SK-N-SH treated with all-trans-retinoic acid at 6 μM for 48 hours (cell line): ENCODE results near the gene CWH43.

Experiments
- ATAC-seq: fragments of 200-7000 bp; cut with Tn5 transposase; 3 replicates; pipeline ENCODE4 v1.9.1; 2020; ENCODE audit warnings: mild to moderate bottlenecking, moderate library complexity
- ARNTL ChIP-seq: fragments of 450-650 bp; formaldehyde crosslinking; IDR thresholded peaks from 2 replicates; pipeline ENCODE4 v1.5.0; 2020; ENCODE audit warnings: low read depth, mild to moderate bottlenecking, moderate library complexity, borderline replicate concordance
- BACH2 ChIP-seq: fragments of 250-450 bp; sonication (Bioruptor Pico); IDR thresholded peaks from 2 replicates; pipeline ENCODE4 v1.9.0; 2021; ENCODE audit warnings: mild to moderate bottlenecking, borderline replicate concordance
- CREB5 ChIP-seq: fragments of 250-450 bp; sonication (Bioruptor Pico); IDR thresholded peaks from 2 replicates; pipeline ENCODE4 v1.5.1; 2020; ENCODE audit warnings: low read depth, mild to moderate bottlenecking, moderate library complexity
- CSDC2 ChIP-seq: fragments of 250-450 bp; sonication (Bioruptor Pico); IDR thresholded peaks from 2 replicates; pipeline ENCODE4 v1.5.0; 2020; ENCODE audit warnings: mild to moderate bottlenecking, moderate library complexity
- CSRNP3 ChIP-seq: fragments of 250-450 bp; sonication (Bioruptor Pico); IDR thresholded peaks from 2 replicates; pipeline ENCODE4 v1.5.1; 2021; ENCODE audit warnings: mild to moderate bottlenecking, moderate library complexity
- ESRRG ChIP-seq: fragments of 250-450 bp; sonication (Bioruptor Pico); IDR thresholded peaks from 2 replicates; pipeline ENCODE4 v1.6.1; 2021; ENCODE audit warnings: mild to moderate bottlenecking
- ISL1 ChIP-seq: fragments of 250-450 bp; sonication (Bioruptor Pico); IDR thresholded peaks from 2 replicates; pipeline ENCODE4 v2.1.2; 2022; ENCODE audit warnings: mild to moderate bottlenecking, moderate library complexity
- OSR1 ChIP-seq: fragments of 250-450 bp; sonication (Bioruptor Pico); IDR thresholded peaks from 2 replicates; pipeline ENCODE4 v1.8.0; 2022; ENCODE audit warnings: moderate library complexity, mild to moderate bottlenecking, inconsistent platforms
- PPARA ChIP-seq: fragments of 250-450 bp; sonication (Bioruptor Pico); IDR thresholded peaks from 2 replicates; pipeline ENCODE4 v1.5.0; 2020; ENCODE audit warnings: mild to moderate bottlenecking, borderline replicate concordance
- RARB ChIP-seq: fragments of 250-450 bp; sonication (Bioruptor Pico); IDR thresholded peaks from 2 replicates; pipeline ENCODE4 v1.8.0; 2021; ENCODE audit warnings: mild to moderate bottlenecking, moderate library complexity
- SNAI2 ChIP-seq: fragments of 250-450 bp; sonication (Bioruptor Pico); IDR thresholded peaks from 2 replicates; pipeline ENCODE4 v1.5.0; 2020; ENCODE audit warnings: mild to moderate bottlenecking, moderate library complexity
- TCF4 ChIP-seq: fragments of 250-450 bp; sonication (Bioruptor Pico); IDR thresholded peaks from 2 replicates; pipeline ENCODE4 v1.8.0; 2021; ENCODE audit warnings: mild to moderate bottlenecking, moderate library complexity, borderline replicate concordance
- TOX ChIP-seq: fragments of 250-450 bp; sonication (Bioruptor Pico); IDR thresholded peaks from 2 replicates; pipeline ENCODE4 v1.8.0; 2021; ENCODE audit warnings: mild to moderate bottlenecking, moderate library complexity, borderline replicate concordance
- ZC3H10 ChIP-seq: fragments of 250-450 bp; sonication (Bioruptor Pico); IDR thresholded peaks from 2 replicates; pipeline ENCODE4 v1.5.1; 2021; ENCODE audit warnings: mild to moderate bottlenecking, moderate library complexity
- ZFP30 ChIP-seq: fragments of 450-650 bp; formaldehyde crosslinking; IDR thresholded peaks from 2 replicates; pipeline ENCODE4 v1.5.0; 2022; ENCODE audit warnings: mild to moderate bottlenecking, moderate library complexity
- ZNF565 ChIP-seq: fragments of 450-650 bp; formaldehyde crosslinking; conservative IDR thresholded peaks from 2 replicates; pipeline ENCODE4 v1.5.0; 2020; ENCODE audit warnings: low read depth, mild to moderate bottlenecking, moderate library complexity
- ZNF70 ChIP-seq: fragments of 450-650 bp; formaldehyde crosslinking; IDR thresholded peaks from 2 replicates; pipeline ENCODE4 v1.5.0; 2020; ENCODE audit warnings: mild to moderate bottlenecking, moderate library complexity
- ZNF8 ChIP-seq: fragments of 450-650 bp; formaldehyde crosslinking; IDR thresholded peaks from 2 replicates; pipeline ENCODE4 v1.5.0; 2020; ENCODE audit warnings: mild to moderate bottlenecking, moderate library complexity
- TF ChIP-seq, protein P1 (sequence below): fragments of 250-450 bp; sonication (Bioruptor Pico); IDR thresholded peaks from 2 replicates; pipeline ENCODE4 v1.8.0; 2021; ENCODE audit warnings: low read depth, mild to moderate bottlenecking, moderate library complexity, borderline replicate concordance
- TF ChIP-seq, protein P2 (sequence below): fragments of 250-450 bp; sonication (Bioruptor Pico); IDR thresholded peaks from 2 replicates; pipeline ENCODE4 v1.8.0; 2020; ENCODE audit warnings: mild to moderate bottlenecking, moderate library complexity, borderline replicate concordance
- TF ChIP-seq, protein P3 (sequence below): fragments of 250-450 bp; sonication (Bioruptor Pico); IDR thresholded peaks from 2 replicates; pipeline ENCODE4 v1.5.0; 2020; ENCODE audit warnings: mild to moderate bottlenecking, moderate library complexity

CWH43 gene

GRCh38 chr4:49032440-49033161, 46.5 kb downstream of the CWH43 start:
- ATAC-seq = peak; percentile 81
- no peak for TF ChIP-seq BACH2 (CRISPR knock-in tag)
- no peak for TF ChIP-seq ARNTL
- TF ChIP-seq CSRNP3 (CRISPR knock-in tag) = no peak
- no peak for TF ChIP-seq ZNF70
- no peak for TF ChIP-seq ZNF8 (CRISPR knock-in tag)
- no peak for TF ChIP-seq ZFP30 (CRISPR knock-in tag)
- no peak for TF ChIP-seq CSDC2 (CRISPR knock-in tag)
- no peak for TF ChIP-seq RARB (CRISPR knock-in tag)
- no peak for TF ChIP-seq PPARA (CRISPR knock-in tag)
- TF ChIP-seq CREB5 (CRISPR knock-in tag) = no peak
- TF ChIP-seq TOX (CRISPR knock-in tag) = no peak

GRCh38 chr4:49036528-49036927, 50.5 kb downstream of the CWH43 start:
- TF ChIP-seq ESRRG (CRISPR knock-in tag) = no peak
- no peak for TF ChIP-seq ZC3H10 (CRISPR knock-in tag)
- TF ChIP-seq CREB5 (CRISPR knock-in tag) = no peak
- TF ChIP-seq, protein P1, sequence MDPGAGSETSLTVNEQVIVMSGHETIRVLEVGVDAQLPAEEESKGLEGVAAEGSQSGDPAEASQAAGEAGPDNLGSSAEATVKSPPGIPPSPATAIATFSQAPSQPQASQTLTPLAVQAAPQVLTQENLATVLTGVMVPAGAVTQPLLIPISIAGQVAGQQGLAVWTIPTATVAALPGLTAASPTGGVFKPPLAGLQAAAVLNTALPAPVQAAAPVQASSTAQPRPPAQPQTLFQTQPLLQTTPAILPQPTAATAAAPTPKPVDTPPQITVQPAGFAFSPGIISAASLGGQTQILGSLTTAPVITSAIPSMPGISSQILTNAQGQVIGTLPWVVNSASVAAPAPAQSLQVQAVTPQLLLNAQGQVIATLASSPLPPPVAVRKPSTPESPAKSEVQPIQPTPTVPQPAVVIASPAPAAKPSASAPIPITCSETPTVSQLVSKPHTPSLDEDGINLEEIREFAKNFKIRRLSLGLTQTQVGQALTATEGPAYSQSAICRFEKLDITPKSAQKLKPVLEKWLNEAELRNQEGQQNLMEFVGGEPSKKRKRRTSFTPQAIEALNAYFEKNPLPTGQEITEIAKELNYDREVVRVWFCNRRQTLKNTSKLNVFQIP (CRISPR knock-in tag) = no peak
- TF ChIP-seq BACH2 (CRISPR knock-in tag) = no peak
- no peak for TF ChIP-seq ZFP30 (CRISPR knock-in tag)
- no peak for TF ChIP-seq ZNF565 (CRISPR knock-in tag)
- no peak for TF ChIP-seq SNAI2 (CRISPR knock-in tag)
- TF ChIP-seq TOX (CRISPR knock-in tag) = no peak
- no peak for TF ChIP-seq PPARA (CRISPR knock-in tag)
- TF ChIP-seq, protein P2, sequence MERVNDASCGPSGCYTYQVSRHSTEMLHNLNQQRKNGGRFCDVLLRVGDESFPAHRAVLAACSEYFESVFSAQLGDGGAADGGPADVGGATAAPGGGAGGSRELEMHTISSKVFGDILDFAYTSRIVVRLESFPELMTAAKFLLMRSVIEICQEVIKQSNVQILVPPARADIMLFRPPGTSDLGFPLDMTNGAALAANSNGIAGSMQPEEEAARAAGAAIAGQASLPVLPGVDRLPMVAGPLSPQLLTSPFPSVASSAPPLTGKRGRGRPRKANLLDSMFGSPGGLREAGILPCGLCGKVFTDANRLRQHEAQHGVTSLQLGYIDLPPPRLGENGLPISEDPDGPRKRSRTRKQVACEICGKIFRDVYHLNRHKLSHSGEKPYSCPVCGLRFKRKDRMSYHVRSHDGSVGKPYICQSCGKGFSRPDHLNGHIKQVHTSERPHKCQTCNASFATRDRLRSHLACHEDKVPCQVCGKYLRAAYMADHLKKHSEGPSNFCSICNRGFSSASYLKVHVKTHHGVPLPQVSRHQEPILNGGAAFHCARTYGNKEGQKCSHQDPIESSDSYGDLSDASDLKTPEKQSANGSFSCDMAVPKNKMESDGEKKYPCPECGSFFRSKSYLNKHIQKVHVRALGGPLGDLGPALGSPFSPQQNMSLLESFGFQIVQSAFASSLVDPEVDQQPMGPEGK (CRISPR knock-in tag) = no peak

DNA sequence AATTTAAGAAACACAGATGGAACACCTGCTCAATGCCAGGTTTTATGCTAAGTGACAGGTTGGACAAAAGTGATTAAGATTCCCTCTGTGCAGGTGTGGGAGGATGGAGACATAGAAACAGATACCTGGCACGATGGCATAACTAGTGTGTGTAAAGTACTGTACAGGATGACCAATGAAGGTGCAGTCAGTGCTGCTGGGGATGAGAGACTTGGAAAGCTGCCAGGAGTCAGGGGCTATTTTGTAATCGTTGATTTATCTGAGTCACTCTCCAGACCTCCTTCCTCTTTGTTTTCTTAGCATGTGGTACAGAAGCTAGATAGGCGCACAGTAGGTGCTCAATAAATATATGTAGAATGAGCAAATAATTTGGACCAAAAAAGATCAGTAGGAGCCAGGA, 58.2 kb downstream of the CWH43 start:
- ATAC-seq = no peak
- no peak for TF ChIP-seq RARB (CRISPR knock-in tag)
- no peak for TF ChIP-seq CREB5 (CRISPR knock-in tag)
- no peak for TF ChIP-seq TCF4 (CRISPR knock-in tag)
- TF ChIP-seq CSDC2 (CRISPR knock-in tag) = no peak
- TF ChIP-seq OSR1 (CRISPR knock-in tag) = no peak
- no peak for TF ChIP-seq ISL1 (CRISPR knock-in tag)
- TF ChIP-seq, protein P2 (CRISPR knock-in tag) = no peak
- TF ChIP-seq, protein P3, sequence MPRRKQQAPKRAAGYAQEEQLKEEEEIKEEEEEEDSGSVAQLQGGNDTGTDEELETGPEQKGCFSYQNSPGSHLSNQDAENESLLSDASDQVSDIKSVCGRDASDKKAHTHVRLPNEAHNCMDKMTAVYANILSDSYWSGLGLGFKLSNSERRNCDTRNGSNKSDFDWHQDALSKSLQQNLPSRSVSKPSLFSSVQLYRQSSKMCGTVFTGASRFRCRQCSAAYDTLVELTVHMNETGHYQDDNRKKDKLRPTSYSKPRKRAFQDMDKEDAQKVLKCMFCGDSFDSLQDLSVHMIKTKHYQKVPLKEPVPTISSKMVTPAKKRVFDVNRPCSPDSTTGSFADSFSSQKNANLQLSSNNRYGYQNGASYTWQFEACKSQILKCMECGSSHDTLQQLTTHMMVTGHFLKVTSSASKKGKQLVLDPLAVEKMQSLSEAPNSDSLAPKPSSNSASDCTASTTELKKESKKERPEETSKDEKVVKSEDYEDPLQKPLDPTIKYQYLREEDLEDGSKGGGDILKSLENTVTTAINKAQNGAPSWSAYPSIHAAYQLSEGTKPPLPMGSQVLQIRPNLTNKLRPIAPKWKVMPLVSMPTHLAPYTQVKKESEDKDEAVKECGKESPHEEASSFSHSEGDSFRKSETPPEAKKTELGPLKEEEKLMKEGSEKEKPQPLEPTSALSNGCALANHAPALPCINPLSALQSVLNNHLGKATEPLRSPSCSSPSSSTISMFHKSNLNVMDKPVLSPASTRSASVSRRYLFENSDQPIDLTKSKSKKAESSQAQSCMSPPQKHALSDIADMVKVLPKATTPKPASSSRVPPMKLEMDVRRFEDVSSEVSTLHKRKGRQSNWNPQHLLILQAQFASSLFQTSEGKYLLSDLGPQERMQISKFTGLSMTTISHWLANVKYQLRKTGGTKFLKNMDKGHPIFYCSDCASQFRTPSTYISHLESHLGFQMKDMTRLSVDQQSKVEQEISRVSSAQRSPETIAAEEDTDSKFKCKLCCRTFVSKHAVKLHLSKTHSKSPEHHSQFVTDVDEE (CRISPR knock-in tag) = no peak
- no peak for TF ChIP-seq CSRNP3 (CRISPR knock-in tag)
- no peak for TF ChIP-seq ZNF565 (CRISPR knock-in tag)

More at GRCh38 chr4:49036528-49036927, 50.5 kb downstream of the CWH43 start:
- ATAC-seq = peak; percentile 46; the same call in 1 of the 3 replicates
